ENCODE data around the gene HPSE. TPM values are rescaled to one million over a fixed set of nuclear protein-coding genes. Genes with fewer than 3 reads are reported as not detected.
A peak's percentile ranks its signal among the peaks of the same experiment; 100 is the strongest.

The HPSE gene
- total and polyA plus RNA-seq, 9 of the 15 experiments (the other 6 are each of a cell fraction or from before 2014, with no cell fraction given) = 0.01 to 0.42 (median 0.14) TPM; not detected in 1

- TF ChIP-seq TBP (optimal IDR thresholded peaks at IDR 0.05; ENCODE audit: low read depth, low read length) (no peak), SIN3A (IDR thresholded peaks at IDR 0.05; ENCODE audit: borderline replicate concordance in 2 of 2, control insufficient read depth in 1 of 2, low read depth in 2 of 2, low read length in 2 of 2) (no peak)
Measured at GRCh38 chr4:83283181-83283580, 51.5 kb downstream of the HPSE start (continued).

- Histone ChIP-seq H3K4me2 (ENCODE audit: insufficient read depth, low read length) (no peak overlapping the region), H3K27me3 (ENCODE audit: control insufficient read depth in 2 of 2, insufficient read depth in 2 of 2, low read length in 2 of 2) (no peaks in the 10 kb centered on the region), H3K27ac (ENCODE audit: extremely low read depth, low read depth, low read length) (no peak overlapping the region), H3K9ac (ENCODE audit: insufficient read depth in 1 of 2, low read depth in 2 of 2, low read length in 2 of 2) (no peak overlapping the region; a peak in 1 of 4 replicates), H3K9me3 (replicated peaks; ENCODE audit: control insufficient read depth, insufficient read depth, low read depth, low read length) (no peaks in the 10 kb centered on the region), H3K9me1 (ENCODE audit: control insufficient read depth, insufficient read depth, low read length) (no peaks in the 10 kb centered on the region), H4K20me1 (replicated peaks; ENCODE audit: control insufficient read depth, insufficient read depth, low read length) (no peaks in the 10 kb centered on the region), H3K79me2 (ENCODE audit: control insufficient read depth, insufficient read depth, low read length) (peaks cover 9% of the 10 kb centered on the region; the same call in 1 of the 3 replicates), H2AFZ (ENCODE audit: low read depth, low read length) (peak overlapping the region; percentile 18; the same call in 1 of the 2 replicates), H3K4me3 (no peak overlapping the region), H3K36me3 (ENCODE audit: control insufficient read depth, insufficient read depth, low read length) (peaks cover 9% of the 10 kb centered on the region), H3K4me1 (replicated peaks in 1 of 2; ENCODE audit: control insufficient read depth in 2 of 2, insufficient read depth in 2 of 2, low read length in 2 of 2) (peaks cover 5 to 15% of the 10 kb centered on the region in 2 experiments; a peak in 4 of 5 replicates)
- ATAC-seq = no peak
- peak; percentile 22 to 71 (median 32) for DNase-seq (ENCODE audit: extremely low read depth in 1 of 4, low spot score in 3 of 4)
- WGBS (ENCODE audit: insufficient coverage, low coverage, missing lambda C conversion rate) = 22% methylated on average over 4 of the region's 4 CpGs
- ChIA-PET CTCF (ENCODE audit: low intra/inter-chr PET ratio) (interaction anchor here (0.6 to 1.2 kb wide), 2 partner anchors 228 to 663 kb away, joined by 3 read pairs; no protein-coding TSS in a partner anchor), POLR2A (interaction anchor here (0.6 kb wide), 1 partner anchor 16 kb away, joined by 3 read pairs; no protein-coding TSS in a partner anchor)
- BruUV-seq (replicated peaks) = no TSS peak
- intact Hi-C loops (cut with micrococcal nuclease) = loop anchor here (5.0 kb wide), 1 partner anchor 380 kb away; the partner anchor contains the start of gene THAP9
- FAIRE-seq = peak; percentile 64
- in situ Hi-C loops (cut with MboI) = no loop called here
- TF ChIP-seq REST (IDR thresholded peaks at IDR 0.05; ENCODE audit: borderline replicate concordance) (peak; percentile 46; the same call in 1 of the 2 replicates), REST (CRISPR knock-in tag; IDR thresholded peaks at IDR 0.05; ENCODE audit: low read depth) (no peak), DEAF1 (CRISPR knock-in tag; IDR thresholded peaks at IDR 0.05) (peak; percentile 44; the same call in 1 of the 2 replicates), CTCF (IDR thresholded peaks at IDR 0.05 in 2 of 3, conservative IDR thresholded peaks at IDR 0.05 in 1 of 3; ENCODE audit: insufficient read depth in 2 of 3, low read depth in 1 of 3, low read length in 3 of 3) (peak; percentile 58 to 78 (median 69); a peak in 5 of 6 replicates), GABPB1 (CRISPR knock-in tag; IDR thresholded peaks at IDR 0.05) (no peak)
Measured at GRCh38 chr4:83282049-83282535, 52.6 kb downstream of the HPSE start.

Data from K562 (cell line).